Effector CD4-positive, alpha-beta T cell (primary cell): ENCODE data around the gene EFCAB10.
"Not testable (repeated sequence)": the region's sequence is repeated elsewhere in the genome, so short reads cannot be mapped to it uniquely, and the experiment has no call there.

ENCODE experiments used
- DNase-seq: peaks from one replicate; pipeline ENCODE4 v3.0.0-alpha.2; 2020

The EFCAB10 gene

DNA sequence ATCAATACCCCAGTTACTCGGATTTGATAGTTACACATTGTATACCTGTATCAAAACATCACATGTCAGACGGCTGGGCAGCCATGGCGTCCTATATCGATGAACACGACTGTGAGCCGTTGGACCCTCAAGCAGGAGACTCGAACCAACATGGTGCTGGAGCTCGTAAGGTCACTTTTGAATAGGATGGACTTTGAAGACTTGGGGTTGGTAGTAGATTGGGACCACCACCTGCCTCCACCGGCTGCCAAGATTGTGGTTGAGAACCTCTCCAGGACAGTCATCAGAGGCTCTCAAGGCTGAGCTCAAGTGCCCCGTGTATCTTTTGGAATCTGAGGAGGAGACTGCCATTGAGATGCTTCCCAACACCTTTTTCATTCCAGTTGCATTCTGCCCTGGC is 51.2 kb downstream of the EFCAB10 start:
- DNase-seq, result no peak

- DNase-seq, result not testable (repeated sequence)
These were observed 53.6 kb downstream of the EFCAB10 start for GRCh38 chr7:105527737-105528136.

DNA sequence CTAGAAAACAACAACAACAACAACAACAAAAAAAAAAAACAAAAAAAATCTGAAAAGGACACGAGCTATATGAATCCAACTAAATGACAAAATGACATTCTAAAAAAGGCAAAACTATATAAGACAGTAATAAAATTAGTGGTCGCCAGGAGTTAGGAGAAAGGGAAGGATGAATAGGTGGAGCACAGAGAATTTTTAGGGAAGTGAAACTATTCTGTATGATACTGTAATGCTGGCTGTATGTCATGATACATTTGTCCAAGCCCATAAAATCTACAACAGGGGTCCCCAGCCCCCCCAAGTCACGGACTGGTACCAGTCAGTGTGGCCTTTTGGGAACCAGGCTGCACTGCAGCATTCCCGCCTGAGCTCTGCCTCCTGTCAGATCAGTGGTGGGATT is 56.5 kb downstream of the EFCAB10 start:
- no peak for DNase-seq

- not testable (repeated sequence) for DNase-seq
These were observed 56.9 kb downstream of the EFCAB10 start for GRCh38 chr7:105524423-105524822.

DNA sequence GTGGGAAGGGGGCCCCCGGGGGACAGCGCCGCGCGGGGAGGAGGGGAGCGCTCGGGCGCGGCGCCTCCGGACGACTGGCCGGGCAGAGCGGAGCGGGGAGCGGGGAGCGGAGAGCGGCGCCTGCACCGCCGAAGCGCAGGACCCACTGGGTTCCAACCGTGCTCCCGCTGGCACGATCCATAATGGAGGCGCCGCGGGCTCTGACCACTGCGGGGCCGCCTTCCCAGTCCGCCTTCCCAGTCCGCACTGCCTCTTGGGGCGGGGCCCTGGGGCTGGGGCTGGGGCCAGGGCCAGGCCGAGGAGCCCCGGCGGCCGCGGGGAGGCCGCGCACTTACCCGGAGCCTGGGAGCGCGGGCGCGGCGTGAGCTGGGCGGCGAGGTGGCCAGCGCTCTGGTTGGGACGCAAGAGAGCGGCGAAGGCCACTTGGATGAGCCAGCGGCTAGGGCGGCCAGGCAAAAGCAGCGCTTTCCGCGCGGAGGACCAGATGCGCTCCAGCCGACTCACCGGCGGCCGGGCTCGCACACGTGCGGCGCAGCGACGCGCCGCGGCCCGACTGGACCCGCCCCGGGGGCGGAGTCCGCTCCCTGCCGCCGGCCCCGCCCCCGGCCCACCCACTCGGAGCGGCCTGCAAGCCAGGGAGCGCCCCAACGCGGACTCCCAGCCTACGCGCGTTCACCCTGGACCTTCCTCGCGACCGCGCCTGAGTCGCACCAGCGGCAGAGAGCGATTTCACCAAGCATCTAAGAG is 59.4 kb downstream of the EFCAB10 start, which contains the start of gene PUS7:
Gene PUS7, minus strand, starts transcription at position 555 of the 747 bp plus-strand sequence. CDS start 13,759 bp downstream, outside the sequence.
- peak; percentile 68 for DNase-seq

GRCh38 chr7:105521027-105521716 is 60.1 kb downstream of the EFCAB10 start:
- peak; percentile 17 for DNase-seq

DNA sequence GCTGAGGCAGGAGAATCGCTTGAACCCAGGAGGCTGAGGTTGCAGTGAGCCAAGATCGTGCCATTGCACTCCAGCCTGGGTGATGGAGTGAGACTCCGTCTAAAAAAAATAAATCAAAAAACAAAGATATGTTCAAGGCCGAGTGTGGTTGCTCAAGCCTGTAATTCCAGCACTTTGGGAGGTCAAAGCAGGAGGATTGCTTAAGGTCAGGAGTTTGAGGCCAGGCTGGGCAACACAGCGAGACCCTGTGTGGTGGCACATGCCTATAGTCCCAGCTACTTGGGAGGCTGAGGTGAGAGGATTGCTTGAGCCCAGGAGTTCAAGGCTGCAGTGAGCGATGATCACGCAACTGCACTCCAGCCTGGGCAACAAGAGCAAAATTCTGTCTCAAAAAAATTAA is 60.7 kb downstream of the EFCAB10 start:
- not testable (repeated sequence) for DNase-seq

DNA sequence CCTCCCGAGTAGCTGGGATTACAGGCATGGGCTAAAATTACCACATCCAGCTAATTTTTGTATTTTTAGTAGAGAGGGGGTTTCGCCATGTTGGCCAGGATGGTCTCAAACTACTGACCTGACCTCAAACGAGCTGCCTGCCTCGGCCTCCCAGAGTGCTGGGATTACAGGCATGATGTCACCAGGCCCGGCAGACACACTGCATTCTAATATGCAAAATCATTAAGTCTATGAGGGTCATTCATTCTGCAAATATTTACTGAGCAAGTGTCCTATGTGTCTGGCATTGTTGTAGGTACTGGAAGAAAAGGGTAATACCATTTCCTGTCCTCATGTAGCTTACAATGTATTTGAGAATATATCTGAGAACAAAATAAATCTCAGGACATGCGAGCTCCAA is 61.9 kb downstream of the EFCAB10 start:
- DNase-seq, result no peak

DNA sequence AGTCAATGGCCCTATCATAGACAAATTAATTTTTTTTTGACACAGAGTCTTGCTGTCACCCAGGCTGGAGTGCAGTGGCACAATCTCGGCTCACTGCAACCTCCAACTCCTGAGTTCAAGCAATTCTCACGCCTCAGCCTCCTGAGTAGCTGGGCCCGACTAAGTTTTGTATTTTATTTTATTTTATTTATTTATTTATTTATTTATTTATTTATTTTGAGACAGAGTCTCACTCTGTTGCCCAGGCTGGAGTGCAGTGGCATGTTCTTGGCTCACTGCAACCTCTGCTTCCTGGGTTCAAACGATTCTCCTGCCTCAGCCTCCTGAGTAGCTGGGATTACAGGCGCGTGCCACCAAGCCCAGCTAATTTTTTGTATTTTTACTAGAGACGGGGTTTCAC is 65.7 kb downstream of the EFCAB10 start:
- DNase-seq, result not testable (repeated sequence)
